HG03432 (cell line): ENCODE results near the gene AICDA.
"Not testable (repeated sequence)": the region's sequence is repeated elsewhere in the genome, so short reads cannot be mapped to it uniquely, and the experiment has no call there.

Experiments used
- ATAC-seq: cut with Tn5 transposase; IDR thresholded peaks from one replicate; pipeline ENCODE4 v1.9.1; 2021; ENCODE audit warnings: mild to moderate bottlenecking, moderate library complexity; ENCODE audit not compliant: unreplicated experiment

Gene AICDA

GRCh38 chr12:8612629-8613028 is at the start of gene AICDA:
TSS of gene AICDA (minus strand) at chr12:8612859. CDS start at chr12:8612767, 92 bp downstream.
- ATAC-seq, result no peak

- no peak for ATAC-seq
Measured at GRCh38 chr12:8661751-8662150, 49.1 kb upstream of the AICDA start.

- ATAC-seq, result no peak
Measured at GRCh38 chr12:8661016-8661415, 48.4 kb upstream of the AICDA start.

- ATAC-seq, result no peak
Measured at GRCh38 chr12:8658346-8658745, 45.7 kb upstream of the AICDA start.

GRCh38 chr12:8655421-8655820 is 42.8 kb upstream of the AICDA start:
- ATAC-seq, result no peak

GRCh38 chr12:8648576-8649205 is 36.0 kb upstream of the AICDA start:
- peak; percentile 81 for ATAC-seq

- ATAC-seq, result no peak
Measured at GRCh38 chr12:8647968-8648367, 35.3 kb upstream of the AICDA start.

- ATAC-seq, result peak; percentile 61
Measured at GRCh38 chr12:8644345-8645248, 31.9 kb upstream of the AICDA start.

GRCh38 chr12:8642775-8643174 is 30.1 kb upstream of the AICDA start:
- no peak for ATAC-seq

GRCh38 chr12:8639936-8640335 is 27.3 kb upstream of the AICDA start:
- no peak for ATAC-seq

GRCh38 chr12:8638951-8639350 is 26.3 kb upstream of the AICDA start:
- no peak for ATAC-seq

- no peak for ATAC-seq
Measured at GRCh38 chr12:8637666-8638065, 25.0 kb upstream of the AICDA start.

- no peak for ATAC-seq
Measured at GRCh38 chr12:8637244-8637643, 24.6 kb upstream of the AICDA start.

GRCh38 chr12:8636581-8636980 is 23.9 kb upstream of the AICDA start:
- ATAC-seq, result no peak

GRCh38 chr12:8636007-8636346 is 23.3 kb upstream of the AICDA start:
- not testable (repeated sequence) for ATAC-seq

- not testable (repeated sequence) for ATAC-seq
Measured at GRCh38 chr12:8635342-8636006, 22.8 kb upstream of the AICDA start.

GRCh38 chr12:8630131-8630530 is 17.5 kb upstream of the AICDA start:
- ATAC-seq, result no peak

GRCh38 chr12:8629486-8630033 is 16.9 kb upstream of the AICDA start:
- ATAC-seq, result peak; percentile 95

GRCh38 chr12:8628731-8629130 is 16.1 kb upstream of the AICDA start:
- no peak for ATAC-seq

GRCh38 chr12:8624750-8625149 is 12.1 kb upstream of the AICDA start:
- ATAC-seq, result not testable (repeated sequence)

- no peak for ATAC-seq
Measured at GRCh38 chr12:8622646-8623045, 10.0 kb upstream of the AICDA start.
